H1 (cell line): ENCODE measurements around the gene PRG3. TPM values are rescaled to one million over a fixed set of nuclear protein-coding genes. Genes with fewer than 3 reads are reported as not detected.

Experiments used
- FOSL1 ChIP-seq: IDR thresholded peaks from 2 replicates; pipeline ENCODE4 v1.6.1; 2011; ENCODE audit warnings: mild to moderate bottlenecking, low read depth, low read length, moderate library complexity; ENCODE audit not compliant: insufficient read depth
- polyA plus RNA-seq, 7 experiments: library from polyadenylated mRNA; depleted of rRNA in 3 of 7; stranded (reverse) in 5 of 7; unstranded in 2 of 7; fragments of >200 nt in 5 of 7; fragments of 200-250 nt in 2 of 7; gene quantifications; 1 replicate in 5 of 7; 2 replicates in 1 of 7; 4 replicates in 1 of 7; pipeline versions ENCODE4 v1.2.1 to v1.2.3, GENCODE V29; 2011 to 2013; ENCODE audit warnings: missing spikeins in 2 of 7, mixed read lengths in 2 of 7
- total RNA-seq: library from RNA; stranded (reverse); fragmentation: NEBNext Ultra II Directional; extraction: Animal tissue kit (Norgen Biotek cat#: 25700); gene quantifications from 2 replicates; pipeline ENCODE4 v1.2.1, GENCODE V29; 2021

PRG3 gene
- total and polyA plus RNA-seq, 2 of the 8 experiments (the other 6 are each of a cell fraction or from before 2014, with no cell fraction given): not detected

GRCh38 chr11:57340039-57340615 lies 40.8 kb downstream of the PRG3 start (continued):
- no peak for TF ChIP-seq FOSL1
